SK-N-SH treated with all-trans-retinoic acid at 6 μM for 48 hours (cell line): ENCODE results near the gene UPK3B.
A peak's percentile ranks its signal among the peaks of the same experiment; 100 is the strongest.
"Not testable (repeated sequence)": the region's sequence is repeated elsewhere in the genome, so short reads cannot be mapped to it uniquely, and the experiment has no call there.

ENCODE experiments used
- ATAC-seq: fragments of 200-7000 bp; cut with Tn5 transposase; 3 replicates; pipeline ENCODE4 v1.9.1; 2020; ENCODE audit warnings: mild to moderate bottlenecking, moderate library complexity
- BACH2 ChIP-seq: fragments of 250-450 bp; sonication (Bioruptor Pico); IDR thresholded peaks from 2 replicates; pipeline ENCODE4 v1.9.0; 2021; ENCODE audit warnings: mild to moderate bottlenecking, borderline replicate concordance
- CSRNP3 ChIP-seq: fragments of 250-450 bp; sonication (Bioruptor Pico); IDR thresholded peaks from 2 replicates; pipeline ENCODE4 v1.5.1; 2021; ENCODE audit warnings: mild to moderate bottlenecking, moderate library complexity
- OSR1 ChIP-seq: fragments of 250-450 bp; sonication (Bioruptor Pico); IDR thresholded peaks from 2 replicates; pipeline ENCODE4 v1.8.0; 2022; ENCODE audit warnings: moderate library complexity, mild to moderate bottlenecking, inconsistent platforms
- PPARA ChIP-seq: fragments of 250-450 bp; sonication (Bioruptor Pico); IDR thresholded peaks from 2 replicates; pipeline ENCODE4 v1.5.0; 2020; ENCODE audit warnings: mild to moderate bottlenecking, borderline replicate concordance
- SNAI2 ChIP-seq: fragments of 250-450 bp; sonication (Bioruptor Pico); IDR thresholded peaks from 2 replicates; pipeline ENCODE4 v1.5.0; 2020; ENCODE audit warnings: mild to moderate bottlenecking, moderate library complexity
- TCF4 ChIP-seq: fragments of 250-450 bp; sonication (Bioruptor Pico); IDR thresholded peaks from 2 replicates; pipeline ENCODE4 v1.8.0; 2021; ENCODE audit warnings: mild to moderate bottlenecking, moderate library complexity, borderline replicate concordance
- ZC3H10 ChIP-seq: fragments of 250-450 bp; sonication (Bioruptor Pico); IDR thresholded peaks from 2 replicates; pipeline ENCODE4 v1.5.1; 2021; ENCODE audit warnings: mild to moderate bottlenecking, moderate library complexity
- ZFP3 ChIP-seq: fragments of 250-450 bp; sonication (Bioruptor Pico); IDR thresholded peaks from 2 replicates; pipeline ENCODE4 v1.5.0; 2020; ENCODE audit warnings: mild to moderate bottlenecking, moderate library complexity
- ZNF565 ChIP-seq: fragments of 450-650 bp; formaldehyde crosslinking; conservative IDR thresholded peaks from 2 replicates; pipeline ENCODE4 v1.5.0; 2020; ENCODE audit warnings: low read depth, mild to moderate bottlenecking, moderate library complexity
- ZNF70 ChIP-seq: fragments of 450-650 bp; formaldehyde crosslinking; IDR thresholded peaks from 2 replicates; pipeline ENCODE4 v1.5.0; 2020; ENCODE audit warnings: mild to moderate bottlenecking, moderate library complexity
- ZNF8 ChIP-seq: fragments of 450-650 bp; formaldehyde crosslinking; IDR thresholded peaks from 2 replicates; pipeline ENCODE4 v1.5.0; 2020; ENCODE audit warnings: mild to moderate bottlenecking, moderate library complexity
- TF ChIP-seq, protein P1 (sequence below): fragments of 250-450 bp; sonication (Bioruptor Pico); IDR thresholded peaks from 2 replicates; pipeline ENCODE4 v1.8.0; 2020; ENCODE audit warnings: mild to moderate bottlenecking, moderate library complexity, borderline replicate concordance

The UPK3B gene

GRCh38 chr7:76515999-76516443 lies 5.7 kb downstream of the UPK3B start:
- peak; percentile 80 for ATAC-seq
- TF ChIP-seq BACH2 (CRISPR knock-in tag) (no peak), ZNF565 (CRISPR knock-in tag) (no peak), ZNF70 (no peak), CSRNP3 (no peak), TCF4 (no peak), ZC3H10 (CRISPR knock-in tag) (no peak), PPARA (CRISPR knock-in tag) (no peak), OSR1 (CRISPR knock-in tag) (no peak), ZNF8 (CRISPR knock-in tag) (no peak), SNAI2 (CRISPR knock-in tag) (no peak)
- TF ChIP-seq, protein P1, sequence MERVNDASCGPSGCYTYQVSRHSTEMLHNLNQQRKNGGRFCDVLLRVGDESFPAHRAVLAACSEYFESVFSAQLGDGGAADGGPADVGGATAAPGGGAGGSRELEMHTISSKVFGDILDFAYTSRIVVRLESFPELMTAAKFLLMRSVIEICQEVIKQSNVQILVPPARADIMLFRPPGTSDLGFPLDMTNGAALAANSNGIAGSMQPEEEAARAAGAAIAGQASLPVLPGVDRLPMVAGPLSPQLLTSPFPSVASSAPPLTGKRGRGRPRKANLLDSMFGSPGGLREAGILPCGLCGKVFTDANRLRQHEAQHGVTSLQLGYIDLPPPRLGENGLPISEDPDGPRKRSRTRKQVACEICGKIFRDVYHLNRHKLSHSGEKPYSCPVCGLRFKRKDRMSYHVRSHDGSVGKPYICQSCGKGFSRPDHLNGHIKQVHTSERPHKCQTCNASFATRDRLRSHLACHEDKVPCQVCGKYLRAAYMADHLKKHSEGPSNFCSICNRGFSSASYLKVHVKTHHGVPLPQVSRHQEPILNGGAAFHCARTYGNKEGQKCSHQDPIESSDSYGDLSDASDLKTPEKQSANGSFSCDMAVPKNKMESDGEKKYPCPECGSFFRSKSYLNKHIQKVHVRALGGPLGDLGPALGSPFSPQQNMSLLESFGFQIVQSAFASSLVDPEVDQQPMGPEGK (CRISPR knock-in tag), result no peak

DNA sequence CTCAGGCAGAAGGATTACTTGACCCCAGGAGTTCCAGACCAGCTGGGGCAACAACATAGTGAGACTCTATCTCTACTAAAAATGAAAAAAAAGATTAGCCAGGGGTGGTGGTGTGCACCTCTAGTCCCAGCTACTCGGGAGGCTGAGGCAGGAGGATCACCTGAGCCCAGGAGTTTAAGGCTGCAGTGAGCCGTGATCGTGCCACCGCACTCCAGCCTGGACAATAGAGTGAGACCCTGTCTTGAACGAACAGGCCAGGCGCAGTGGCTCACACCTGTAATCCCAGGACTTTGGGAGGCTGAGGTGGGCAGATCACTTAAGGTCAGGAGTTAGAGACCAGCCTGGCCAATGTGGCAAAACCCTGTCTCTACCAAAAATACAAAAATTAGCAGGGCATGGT lies 6.6 kb downstream of the UPK3B start:
- ATAC-seq, result not testable (repeated sequence)

DNA sequence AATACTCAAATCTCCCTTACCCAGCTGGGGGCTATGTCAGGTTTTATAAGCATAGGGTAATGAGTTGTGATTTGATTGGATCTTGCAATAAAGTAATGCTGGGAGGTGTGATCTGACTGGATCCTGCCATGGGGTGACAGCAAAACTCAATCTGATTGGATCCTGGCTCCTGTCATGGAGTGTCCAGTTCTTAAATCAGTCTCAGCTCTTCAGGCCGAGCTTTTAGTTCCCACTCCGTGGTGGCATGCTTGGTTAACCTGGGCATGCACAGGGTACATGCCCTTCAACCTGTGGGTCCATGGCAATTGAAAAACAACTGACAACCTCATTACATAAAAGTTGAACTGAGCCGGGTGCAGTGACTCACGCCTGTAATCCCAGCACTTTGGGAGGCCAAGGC lies 15.8 kb downstream of the UPK3B start:
- not testable (repeated sequence) for ATAC-seq

- ATAC-seq, result not testable (repeated sequence)
These were observed 21.3 kb downstream of the UPK3B start for GRCh38 chr7:76531643-76532042.

GRCh38 chr7:76543197-76543596 lies 32.8 kb downstream of the UPK3B start, which contains the start of gene SPDYE16:
Gene SPDYE16 (minus strand): TSS chr7:76543297. CDS start chr7:76541459, 1,838 bp downstream.
- ATAC-seq, result not testable (repeated sequence)

DNA sequence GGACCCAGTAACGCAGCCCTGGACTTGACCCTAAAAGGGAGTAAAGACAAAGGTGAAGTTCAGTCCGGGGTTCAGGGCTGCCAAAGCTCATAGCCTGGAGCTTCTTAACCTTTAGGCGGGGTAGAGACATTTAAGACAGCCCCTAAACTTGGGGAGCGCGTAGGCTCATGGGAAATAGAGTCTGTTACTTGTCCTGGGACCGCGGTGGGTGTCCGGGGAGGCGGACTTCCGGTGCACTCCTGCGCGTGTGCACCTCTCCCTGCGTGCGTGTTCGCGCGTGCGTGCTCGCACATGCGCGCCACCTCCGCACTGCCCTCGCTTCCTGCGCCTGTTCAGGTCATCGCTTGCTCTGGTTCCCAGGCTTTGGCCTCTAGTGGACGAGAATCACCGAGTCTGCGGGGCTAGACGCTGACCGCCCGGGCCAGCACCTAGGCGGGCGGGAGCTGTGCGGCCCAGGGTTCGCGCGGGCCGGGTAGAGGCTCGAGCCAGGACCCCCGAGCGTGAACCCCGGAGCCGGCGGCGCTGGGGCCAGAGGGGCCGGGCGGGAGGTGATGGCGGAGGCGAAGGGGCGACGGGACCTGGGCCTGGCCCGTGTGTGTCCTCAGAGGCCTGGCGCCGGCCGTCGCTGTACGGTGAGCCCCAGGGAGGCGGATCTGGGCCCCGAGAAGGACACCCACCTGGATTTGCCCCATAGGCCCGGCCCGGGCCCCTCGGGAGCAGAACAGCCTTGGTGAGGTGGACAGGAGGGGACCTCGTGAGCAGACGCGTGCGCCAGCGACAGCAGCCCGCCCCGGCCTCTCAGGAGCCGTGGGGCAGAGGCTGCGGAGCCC lies 38.9 kb downstream of the UPK3B start:
- TF ChIP-seq ZFP3 (CRISPR knock-in tag), result peak; percentile 63
- ATAC-seq, result peak; percentile 100

GRCh38 chr7:76549855-76550248 lies 39.5 kb downstream of the UPK3B start:
- ATAC-seq, result not testable (repeated sequence)

DNA sequence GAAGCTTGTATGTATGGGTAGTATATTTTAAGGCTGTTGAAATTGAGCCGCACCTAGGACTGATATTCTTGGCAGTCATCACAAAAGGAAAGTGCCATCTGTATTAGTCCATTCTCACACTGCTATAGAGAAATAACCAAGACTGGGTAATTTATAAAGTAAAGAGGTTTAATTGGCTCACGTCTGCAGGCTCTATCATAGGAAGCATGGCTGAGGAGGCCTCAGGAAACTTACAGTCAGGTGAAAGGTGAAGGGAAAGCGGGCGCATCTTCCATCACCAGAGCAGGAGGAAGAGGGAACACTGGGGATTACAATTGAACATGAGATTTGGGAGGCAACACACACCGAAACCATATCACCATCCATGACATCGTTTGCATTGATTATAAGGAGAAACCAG lies 41.6 kb downstream of the UPK3B start:
- TF ChIP-seq ZNF70, result peak; percentile 93
- not testable (repeated sequence) for ATAC-seq

DNA sequence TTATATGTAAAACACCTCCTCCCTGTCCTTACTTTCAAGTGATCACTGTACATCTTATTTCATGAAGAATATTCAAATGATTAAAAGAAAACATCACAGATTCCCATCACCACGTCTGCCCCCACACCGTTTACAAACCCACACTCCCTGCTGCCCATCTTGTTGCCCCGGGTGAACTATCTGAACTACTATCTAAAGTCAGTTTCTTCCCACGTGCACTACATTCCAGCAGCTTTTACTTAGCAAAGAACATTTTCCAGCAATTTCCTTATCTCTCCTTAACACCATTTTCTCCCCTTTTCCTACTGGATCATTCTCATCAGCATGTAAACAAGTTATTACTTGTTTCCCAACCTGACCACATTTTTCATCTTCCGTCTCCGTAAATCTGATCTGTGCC lies 49.3 kb downstream of the UPK3B start:
- ATAC-seq, result not testable (repeated sequence)

GRCh38 chr7:76560157-76560556 lies 49.8 kb downstream of the UPK3B start:
- not testable (repeated sequence) for ATAC-seq

DNA sequence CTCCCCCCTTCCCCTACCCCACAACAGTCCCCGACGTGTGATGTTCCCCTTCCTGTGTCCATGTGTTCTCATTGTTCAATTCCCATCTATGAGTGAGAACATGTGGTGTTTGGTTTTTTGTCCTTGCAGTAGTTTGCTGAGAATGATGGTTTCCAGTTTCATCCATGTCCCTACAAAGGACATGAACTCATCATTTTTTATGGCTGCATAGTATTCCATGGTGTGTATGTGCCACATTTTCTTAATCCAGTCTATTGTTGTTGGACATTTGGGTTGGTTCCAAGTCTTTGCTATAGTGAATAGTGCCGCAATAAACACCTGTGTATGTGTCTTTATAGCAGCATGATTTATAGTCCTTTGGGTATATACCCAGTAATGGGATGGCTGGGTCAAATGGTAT lies 51.0 kb downstream of the UPK3B start:
- not testable (repeated sequence) for ATAC-seq

- ATAC-seq, result not testable (repeated sequence)
These were observed 54.6 kb downstream of the UPK3B start for GRCh38 chr7:76565001-76565400.
